Stimulated activated naive B cell treated with anti-CD40 and anti-IgM and Interleukin-4, amounts not matched to agents 10 μg/mL and 1 μg/mL and 100 μg/mL, for 72 hours (primary cell): Measurements from ENCODE around the gene MAN1A1.

Experiments used
- ATAC-seq, 2 donors: fragments of 150-1000 bp; cut with Tn5 transposase; replicated peaks; 2 replicates each; pipeline ENCODE4 v1.10.0; 2021; ENCODE audit warnings: moderate library complexity in 1 of 2
- DNase-seq: peaks from one replicate; pipeline ENCODE4 v3.0.0; 2021
- H3K27ac Mint-ChIP-seq: one replicate; pipeline ENCODE4 v1.8.0; 2022; ENCODE audit warnings: mild to moderate bottlenecking, mixed read lengths
- H3K27me3 Mint-ChIP-seq, 2 donors: one replicate each; pipeline ENCODE4 v1.8.0; 2022; ENCODE audit warnings: mixed read lengths in 2 of 2
- H3K36me3 Mint-ChIP-seq, 2 donors: one replicate each; pipeline ENCODE4 v1.8.0; 2022; ENCODE audit warnings: mixed read lengths in 2 of 2, mild to moderate bottlenecking in 1 of 2
- H3K4me1 Mint-ChIP-seq, 2 donors: one replicate each; pipeline ENCODE4 v1.8.0; 2022; ENCODE audit warnings: mixed read lengths in 2 of 2, mild to moderate bottlenecking in 1 of 2
- H3K4me3 Mint-ChIP-seq, 2 donors: one replicate each; pipeline ENCODE4 v1.8.0; 2022; ENCODE audit warnings: mild to moderate bottlenecking in 2 of 2, mixed read lengths in 2 of 2, moderate library complexity in 1 of 2
- H3K9me3 Mint-ChIP-seq, 2 donors: one replicate each; pipeline ENCODE4 v1.8.0; 2022; ENCODE audit warnings: mixed read lengths in 2 of 2, mild to moderate bottlenecking in 1 of 2

Gene MAN1A1

DNA sequence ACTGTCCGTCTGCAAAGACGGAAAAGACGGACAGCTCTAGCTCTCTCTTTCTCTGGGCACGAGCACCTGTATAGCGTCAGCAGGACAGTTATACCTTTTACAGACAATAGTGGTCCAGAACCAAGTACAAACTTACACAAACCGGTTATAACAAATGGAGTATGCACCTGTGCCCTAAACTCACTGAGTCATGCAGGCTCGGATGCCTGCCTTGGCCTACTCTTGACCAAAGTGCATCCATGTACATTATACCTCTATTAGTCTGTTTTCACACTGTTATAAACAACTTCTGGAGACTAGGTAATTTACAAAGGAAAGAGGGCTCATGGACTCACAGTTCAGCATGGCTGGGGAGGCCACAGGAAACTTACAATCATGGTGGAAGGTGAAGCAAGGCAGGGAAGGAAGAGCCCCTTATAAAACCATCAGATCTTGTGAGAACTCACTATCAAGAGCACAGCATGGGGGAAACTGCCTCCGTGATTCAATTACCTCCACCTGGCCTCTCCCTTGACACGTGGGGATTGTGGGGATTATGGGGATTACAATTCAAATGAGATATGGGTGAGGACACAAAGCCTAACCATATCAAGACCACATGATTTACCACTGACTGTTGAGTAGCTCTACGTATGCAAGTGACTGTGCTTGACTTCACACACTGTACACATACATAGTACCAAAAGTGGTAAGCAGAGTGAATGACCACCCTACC lies 23.1 kb downstream of the MAN1A1 start:
- DNase-seq (no peak), ATAC-seq (no peak)
- Mint-ChIP-seq H3K27ac (no peak overlapping the region), H3K36me3 (peaks cover 57 to 58% of the 10 kb centered on the region in 2 donors), H3K4me3 (no peak overlapping the region), H3K9me3 (no peaks in the 10 kb centered on the region), H3K4me1 (peaks cover 22 to 47% of the 10 kb centered on the region in 2 donors), H3K27me3 (no peaks in the 10 kb centered on the region)

DNA sequence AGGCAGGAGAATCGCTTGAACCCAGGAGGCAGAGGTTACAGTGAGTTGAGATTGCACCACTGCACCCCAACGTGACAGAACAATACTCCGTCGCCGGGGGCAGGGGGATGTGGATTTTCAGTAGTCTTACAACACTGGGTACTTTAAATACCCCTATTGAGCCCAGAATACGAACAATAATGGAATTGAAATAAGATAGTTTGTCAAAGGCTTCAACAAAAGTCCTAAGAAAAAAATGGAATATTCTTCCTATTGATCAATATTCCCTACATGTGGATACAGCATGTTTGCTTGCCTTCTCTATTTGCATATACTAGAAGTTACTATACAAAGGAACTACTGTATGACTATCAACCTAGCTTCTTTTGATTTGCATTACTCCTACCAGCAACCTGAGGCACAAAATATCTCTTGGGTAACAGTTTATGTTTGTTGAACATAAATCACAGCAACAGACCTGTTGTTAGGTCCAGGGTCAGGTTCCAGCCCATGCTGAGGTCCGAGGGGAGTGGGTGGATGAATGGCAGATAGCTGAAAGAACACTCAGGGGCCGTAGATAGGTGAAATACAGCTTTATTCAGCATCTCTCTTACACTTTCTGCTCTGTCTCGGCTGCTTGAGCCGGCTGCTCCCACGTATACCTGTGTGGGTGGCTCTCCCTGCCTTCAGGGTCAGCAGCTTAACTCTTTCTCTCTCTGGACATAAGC lies 23.8 kb downstream of the MAN1A1 start:
- ATAC-seq (no peak), DNase-seq (no peak)
- peaks cover 21 to 49% of the 10 kb centered on the region in 2 donors for H3K4me1 Mint-ChIP-seq
- no peaks in the 10 kb centered on the region for H3K9me3 Mint-ChIP-seq
- no peak overlapping the region for H3K4me3 Mint-ChIP-seq
- H3K36me3 Mint-ChIP-seq: peaks cover 60 to 61% of the 10 kb centered on the region in 2 donors
- no peaks in the 10 kb centered on the region for H3K27me3 Mint-ChIP-seq
- H3K27ac Mint-ChIP-seq: no peak overlapping the region

DNA sequence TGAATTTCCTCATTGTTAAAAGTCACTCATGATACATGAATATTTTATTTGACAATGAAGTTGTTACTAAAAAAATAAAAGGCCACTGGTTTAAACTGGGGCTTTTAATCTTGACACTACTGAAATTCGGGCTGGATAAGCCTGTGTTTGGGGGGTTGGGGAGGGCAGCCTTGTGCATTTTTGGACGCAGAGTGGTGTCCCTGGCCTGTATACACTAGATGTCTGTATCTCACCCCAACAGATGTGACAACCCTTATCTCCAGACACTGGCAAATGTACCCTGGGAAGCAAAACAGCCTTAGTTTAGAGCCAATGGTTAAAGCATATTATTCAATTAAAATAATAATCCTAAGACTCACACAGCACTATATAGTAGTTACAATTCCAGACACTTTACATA lies 24.8 kb downstream of the MAN1A1 start:
- DNase-seq (no peak), ATAC-seq (no peak)
- peaks cover 58 to 59% of the 10 kb centered on the region in 2 donors for H3K36me3 Mint-ChIP-seq
- peaks cover 11 to 43% of the 10 kb centered on the region in 2 donors for H3K4me1 Mint-ChIP-seq
- H3K9me3 Mint-ChIP-seq: no peaks in the 10 kb centered on the region
- no peak overlapping the region for H3K27ac Mint-ChIP-seq
- no peak overlapping the region for H3K4me3 Mint-ChIP-seq
- no peaks in the 10 kb centered on the region for H3K27me3 Mint-ChIP-seq

DNA sequence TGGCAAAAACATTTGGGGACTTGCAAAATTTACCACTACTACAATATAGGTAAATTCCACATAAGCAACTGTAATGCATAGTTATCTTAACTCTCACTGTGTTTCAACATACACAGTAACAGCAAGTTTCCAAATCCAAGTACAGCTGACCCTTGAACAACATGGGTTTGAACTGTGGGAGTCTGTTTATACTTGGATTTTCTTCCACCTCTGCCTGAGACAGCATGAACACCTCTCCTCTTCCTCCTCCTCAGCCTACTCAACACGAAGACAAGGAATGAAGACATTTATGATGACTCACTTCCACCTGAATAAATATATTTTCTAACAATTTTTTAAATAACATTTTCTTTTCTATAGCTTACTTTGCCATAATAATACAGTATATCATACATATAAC lies 25.6 kb downstream of the MAN1A1 start:
- Mint-ChIP-seq H3K9me3 (no peaks in the 10 kb centered on the region), H3K4me3 (no peak overlapping the region), H3K27ac (no peak overlapping the region), H3K36me3 (peaks cover 56 to 59% of the 10 kb centered on the region in 2 donors), H3K4me1 (peaks cover 11 to 43% of the 10 kb centered on the region in 2 donors), H3K27me3 (no peaks in the 10 kb centered on the region)
- DNase-seq (no peak), ATAC-seq (no peak)

DNA sequence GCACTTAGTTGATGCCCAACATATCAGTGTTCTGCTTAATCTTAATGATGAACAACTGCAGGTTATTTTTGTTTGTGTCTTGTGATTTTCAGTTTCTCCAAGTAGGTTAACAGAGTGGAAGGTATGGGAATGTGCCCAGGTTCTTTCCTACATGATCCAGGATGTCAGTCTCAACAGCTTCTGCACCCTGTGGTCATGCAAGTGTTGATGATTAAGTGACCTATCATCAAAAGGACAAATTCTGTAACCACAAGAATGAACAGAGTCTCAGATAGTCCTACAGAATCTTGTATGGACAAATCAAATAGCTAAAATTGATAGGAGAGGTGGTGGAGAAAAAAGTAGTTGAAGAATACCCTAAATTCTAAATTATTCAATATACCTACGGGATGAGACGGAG lies 26.1 kb downstream of the MAN1A1 start:
- no peaks in the 10 kb centered on the region for H3K9me3 Mint-ChIP-seq
- H3K4me3 Mint-ChIP-seq: no peak overlapping the region
- no peaks in the 10 kb centered on the region for H3K27me3 Mint-ChIP-seq
- DNase-seq (no peak), ATAC-seq (no peak)
- peaks cover 54 to 57% of the 10 kb centered on the region in 2 donors for H3K36me3 Mint-ChIP-seq
- H3K4me1 Mint-ChIP-seq: peaks cover 11 to 42% of the 10 kb centered on the region in 2 donors
- H3K27ac Mint-ChIP-seq: no peak overlapping the region

DNA sequence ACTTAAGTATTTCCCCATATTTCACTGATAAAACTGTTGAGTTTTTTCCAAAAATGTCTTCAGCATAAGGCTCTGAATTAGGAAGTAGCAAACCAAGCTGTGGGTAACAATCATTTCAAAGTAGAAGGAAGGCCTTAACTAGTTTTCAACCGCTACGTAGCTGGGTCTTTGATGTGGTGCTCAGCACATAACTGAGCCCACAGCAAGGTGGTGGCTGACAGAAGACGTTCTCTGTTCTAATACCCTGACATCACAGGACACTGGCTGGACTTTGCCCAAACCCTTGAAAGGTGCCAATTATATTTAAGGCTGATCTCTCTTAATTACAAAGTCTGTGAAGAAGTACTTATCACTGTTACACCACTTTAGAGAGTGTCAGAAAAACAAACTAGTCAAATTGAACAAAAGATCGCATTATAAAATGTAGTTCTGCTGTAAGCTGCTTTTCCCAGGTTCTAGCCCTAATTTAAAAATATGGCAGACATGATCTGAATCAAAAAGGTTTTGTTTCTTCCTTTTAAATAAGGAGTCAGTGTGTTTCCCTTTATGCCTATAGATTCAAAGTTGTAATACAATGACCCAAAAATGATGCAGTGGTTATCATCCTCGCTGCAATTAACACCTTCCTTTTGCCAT lies 26.7 kb downstream of the MAN1A1 start:
- Mint-ChIP-seq H3K9me3 (no peaks in the 10 kb centered on the region), H3K4me3 (no peak overlapping the region), H3K4me1 (peaks cover 11 to 36% of the 10 kb centered on the region in 2 donors), H3K27ac (no peak overlapping the region), H3K27me3 (no peaks in the 10 kb centered on the region), H3K36me3 (peaks cover 48 to 52% of the 10 kb centered on the region in 2 donors)
- DNase-seq (no peak), ATAC-seq (no peak)

DNA sequence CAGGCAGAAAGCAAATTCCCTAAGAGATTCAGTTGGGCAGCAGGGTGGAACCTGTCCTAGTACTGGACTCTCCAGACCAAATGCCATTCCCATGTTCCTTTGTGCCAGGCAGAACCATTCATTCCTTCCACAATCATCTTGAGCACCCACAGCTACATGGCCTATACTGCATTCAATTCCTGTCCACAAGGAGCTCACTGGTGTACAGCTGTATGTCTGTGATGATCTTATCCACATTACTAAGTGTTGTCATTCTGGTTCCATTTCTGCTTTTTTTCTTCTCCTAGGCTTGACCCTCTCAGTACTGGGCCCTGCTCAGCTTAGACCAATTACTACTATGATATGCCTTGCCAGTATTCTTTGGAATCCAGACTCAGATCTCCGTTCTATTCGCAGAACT lies 27.5 kb downstream of the MAN1A1 start:
- DNase-seq (no peak), ATAC-seq (peak in 1 of 2 donors; percentile 44)
- H3K27me3 Mint-ChIP-seq: no peaks in the 10 kb centered on the region
- no peaks in the 10 kb centered on the region for H3K9me3 Mint-ChIP-seq
- peaks cover 49 to 55% of the 10 kb centered on the region in 2 donors for H3K36me3 Mint-ChIP-seq
- peak overlapping the region; percentile 42 for H3K27ac Mint-ChIP-seq
- H3K4me3 Mint-ChIP-seq: no peak overlapping the region
- peaks cover 11 to 36% of the 10 kb centered on the region in 2 donors for H3K4me1 Mint-ChIP-seq

DNA sequence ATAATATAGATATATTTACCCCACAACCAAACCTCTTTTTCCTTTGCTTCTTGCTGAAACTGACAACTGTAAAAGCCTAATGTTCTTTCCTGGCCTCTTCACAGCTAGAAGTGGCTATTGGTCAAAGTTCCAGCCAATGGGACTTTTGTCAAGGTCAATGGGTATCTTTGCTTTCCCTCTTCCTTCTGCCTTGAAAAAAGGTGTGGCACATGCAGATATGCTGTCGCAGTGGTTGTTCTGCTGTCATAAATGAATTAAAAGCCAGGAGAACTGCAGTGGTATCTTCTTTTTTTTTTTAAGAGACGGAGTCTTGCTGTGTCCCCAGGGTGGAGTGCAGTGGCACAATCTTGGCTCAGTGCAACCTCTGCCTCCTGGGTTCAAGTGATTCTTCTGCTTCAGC lies 29.9 kb downstream of the MAN1A1 start:
- no peak for ATAC-seq
- Mint-ChIP-seq H3K27me3 (no peaks in the 10 kb centered on the region), H3K27ac (no peak overlapping the region), H3K4me1 (peaks cover 9 to 43% of the 10 kb centered on the region in 2 donors), H3K36me3 (peaks cover 35 to 42% of the 10 kb centered on the region in 2 donors), H3K4me3 (no peak overlapping the region), H3K9me3 (no peaks in the 10 kb centered on the region)
- no peak for DNase-seq

DNA sequence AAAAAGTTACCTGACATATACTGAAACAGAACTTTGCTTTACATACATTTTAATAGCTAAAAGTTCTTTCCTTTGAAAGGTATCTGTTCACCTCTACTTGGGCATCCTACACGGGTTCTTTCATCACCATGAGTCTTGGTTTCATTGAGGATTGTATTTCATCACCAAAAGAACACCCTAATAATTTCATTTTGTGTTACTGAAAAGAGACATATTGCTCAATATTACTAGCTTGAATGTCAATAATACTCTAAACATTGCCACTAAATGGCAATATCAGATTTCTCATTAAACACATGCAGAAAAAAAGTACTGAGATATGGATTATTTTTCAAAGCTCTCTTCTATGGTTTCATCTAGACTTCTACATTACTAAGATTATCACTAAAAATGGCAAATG lies 30.8 kb downstream of the MAN1A1 start:
- H3K4me3 Mint-ChIP-seq: no peak overlapping the region
- peaks cover 39 to 46% of the 10 kb centered on the region in 2 donors for H3K36me3 Mint-ChIP-seq
- no peaks in the 10 kb centered on the region for H3K9me3 Mint-ChIP-seq
- H3K4me1 Mint-ChIP-seq: peaks cover 16 to 51% of the 10 kb centered on the region in 2 donors
- no peak overlapping the region for H3K27ac Mint-ChIP-seq
- ATAC-seq (no peak), DNase-seq (no peak)
- no peaks in the 10 kb centered on the region for H3K27me3 Mint-ChIP-seq

DNA sequence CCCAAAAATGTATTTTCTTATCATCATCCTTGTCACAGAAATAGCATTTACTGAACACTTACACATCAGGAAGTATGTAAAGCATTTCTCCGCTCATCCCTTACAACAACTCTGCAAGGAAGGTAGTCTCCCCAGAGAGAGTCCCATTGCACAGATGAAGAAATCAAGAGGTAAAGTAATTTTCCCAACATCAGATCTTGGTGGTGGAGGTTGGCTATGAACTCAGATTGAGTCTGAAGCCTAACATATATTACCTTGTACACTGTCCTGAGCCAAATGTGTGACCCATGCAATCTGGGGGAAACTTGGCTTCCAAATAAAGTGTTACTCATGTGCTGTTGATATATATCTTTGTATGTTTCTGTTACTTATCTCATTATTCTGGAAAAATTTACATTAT lies 31.4 kb downstream of the MAN1A1 start:
- DNase-seq (no peak), ATAC-seq (no peak)
- peaks cover 34 to 40% of the 10 kb centered on the region in 2 donors for H3K36me3 Mint-ChIP-seq
- no peak overlapping the region for H3K4me3 Mint-ChIP-seq
- H3K27me3 Mint-ChIP-seq: no peaks in the 10 kb centered on the region
- peaks cover 17 to 51% of the 10 kb centered on the region in 2 donors for H3K4me1 Mint-ChIP-seq
- no peaks in the 10 kb centered on the region for H3K9me3 Mint-ChIP-seq
- H3K27ac Mint-ChIP-seq: no peak overlapping the region

DNA sequence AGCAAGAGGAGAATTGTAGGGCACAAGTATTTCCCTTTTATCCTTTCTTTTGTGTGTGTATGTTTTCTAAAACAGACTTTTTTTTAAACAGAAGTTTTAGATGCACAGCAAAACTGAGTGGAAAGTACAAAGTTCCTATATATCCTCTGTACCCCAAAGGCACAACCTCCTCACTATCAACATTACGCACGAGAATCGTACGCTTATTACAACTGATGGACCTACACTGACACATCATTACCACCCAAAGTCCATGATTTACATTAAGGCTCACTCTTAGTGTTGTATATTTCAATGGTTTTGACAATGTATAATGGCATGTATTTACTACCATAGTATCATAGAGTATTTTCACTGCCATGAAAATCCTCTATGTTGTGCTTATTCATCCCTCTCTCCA lies 32.6 kb downstream of the MAN1A1 start:
- no peak for ATAC-seq
- DNase-seq: no peak
- no peaks in the 10 kb centered on the region for H3K27me3 Mint-ChIP-seq
- H3K36me3 Mint-ChIP-seq: peaks cover 27 to 38% of the 10 kb centered on the region in 2 donors
- peaks cover 20 to 51% of the 10 kb centered on the region in 2 donors for H3K4me1 Mint-ChIP-seq
- no peak overlapping the region for H3K4me3 Mint-ChIP-seq
- H3K27ac Mint-ChIP-seq: no peak overlapping the region
- H3K9me3 Mint-ChIP-seq: no peaks in the 10 kb centered on the region

DNA sequence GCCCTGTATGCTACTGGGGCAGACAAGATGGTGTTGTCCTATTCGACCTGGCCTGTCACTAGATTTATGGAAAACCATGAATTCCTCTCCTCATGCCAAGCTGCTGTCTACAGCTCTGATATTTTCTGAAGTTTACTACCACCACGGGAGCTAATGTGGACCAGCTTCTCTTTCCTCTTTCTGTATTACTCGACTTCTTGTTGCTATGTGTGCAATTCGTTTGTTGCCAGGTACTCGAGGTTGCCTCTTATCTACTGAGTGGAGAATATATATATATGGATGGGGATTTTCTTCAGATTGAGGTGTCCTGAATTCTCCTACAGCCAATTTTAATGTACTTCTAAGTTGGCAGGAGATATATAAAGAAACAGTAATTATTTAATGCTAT lies 34.7 kb downstream of the MAN1A1 start:
- Mint-ChIP-seq H3K36me3 (peaks cover 23 to 34% of the 10 kb centered on the region in 2 donors), H3K4me3 (peak overlapping the region; percentile 22 to 69), H3K9me3 (no peaks in the 10 kb centered on the region), H3K27me3 (no peaks in the 10 kb centered on the region), H3K4me1 (peaks cover 29 to 62% of the 10 kb centered on the region in 2 donors), H3K27ac (peak overlapping the region; percentile 82)
- ATAC-seq (peak; percentile 65 to 68), DNase-seq (no peak)

DNA sequence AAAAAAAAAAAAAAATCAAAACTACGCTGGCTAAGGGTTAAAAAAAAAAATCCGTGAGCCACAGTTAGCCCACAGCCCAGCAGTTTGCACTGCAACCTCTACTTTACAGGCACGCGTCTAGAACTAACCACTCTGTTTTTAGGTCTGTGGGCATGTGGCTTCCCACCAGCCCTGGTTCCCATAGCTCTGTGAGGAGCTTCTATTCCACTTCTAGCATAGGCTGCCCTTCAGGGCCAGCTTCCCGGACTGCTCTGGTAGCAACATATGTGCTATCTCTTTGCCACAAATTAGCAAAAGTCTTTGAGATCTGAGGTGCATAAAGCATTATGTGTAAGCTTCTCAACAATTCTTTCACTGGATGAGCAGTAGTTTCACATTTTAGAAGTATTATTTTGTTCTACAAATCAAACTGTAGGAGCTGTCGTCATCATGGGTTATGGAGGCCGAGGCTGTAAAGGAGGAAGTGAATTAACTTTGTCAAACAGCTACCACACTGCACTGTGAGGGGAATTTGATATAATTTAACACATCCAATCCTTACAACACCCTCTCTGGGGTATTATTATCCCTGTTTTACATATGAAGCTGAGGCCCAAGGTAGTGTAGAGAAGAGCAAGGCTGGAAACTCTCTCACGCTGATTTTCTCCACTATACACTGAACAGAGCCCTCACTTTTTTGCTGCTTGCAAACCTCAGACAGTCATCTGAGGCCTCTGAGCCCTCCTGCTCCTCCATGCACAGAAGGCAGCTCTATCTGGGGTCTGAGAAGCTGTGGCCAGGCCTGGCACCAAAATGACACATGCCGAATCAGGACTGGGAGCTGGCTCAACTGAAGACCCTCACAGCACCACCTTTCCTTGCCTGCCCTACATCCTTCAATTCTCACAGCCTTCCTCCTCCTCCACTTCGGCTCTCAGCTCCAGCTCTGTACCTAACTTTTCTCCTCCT lies 35.4 kb downstream of the MAN1A1 start:
- DNase-seq (no peak), ATAC-seq (peak; percentile 70 to 74)
- H3K36me3 Mint-ChIP-seq: peaks cover 21 to 30% of the 10 kb centered on the region in 2 donors
- H3K27ac Mint-ChIP-seq: peak overlapping the region; percentile 87
- peaks cover 29 to 66% of the 10 kb centered on the region in 2 donors for H3K4me1 Mint-ChIP-seq
- no peaks in the 10 kb centered on the region for H3K27me3 Mint-ChIP-seq
- no peaks in the 10 kb centered on the region for H3K9me3 Mint-ChIP-seq
- peak overlapping the region; percentile 22 to 69 for H3K4me3 Mint-ChIP-seq
